Posterior vena cava (tissue), 2 donors: Measurements from ENCODE around the gene PDE8B. TPM values are rescaled to one million over a fixed set of nuclear protein-coding genes. Genes with fewer than 3 reads are reported as not detected.

Experiments
- DNase-seq: peaks from one replicate; pipeline ENCODE4 v3.0.0-alpha.2; 2020; ENCODE audit warnings: low spot score
- intact Hi-C, 2 donors: fragments of 100-400 bp; cut with DNase I; formaldehyde crosslinking; loops; one replicate each; pipeline versions ENCODE4 v1.14.1 to v1.14.2; 2022 to 2023
- total RNA-seq, 2 donors: library from RNA; stranded (reverse); fragmentation: NEBNext Ultra II Directional; extraction: Animal tissue kit (Norgen Biotek cat#: 25700); gene quantifications; one replicate each; pipeline ENCODE4 v1.2.1, GENCODE V29; 2021
- donor health status: DM: yes; HTN: yes; CAD: no.
- donor health status: DM: yes; HTN: yes; CAD: no.

PDE8B gene
- total RNA-seq, 2 donors from 2014 or later: 7.7 to 15.1 TPM

- DNase-seq: no peak
- intact Hi-C loops: loop anchor here in 1 of 2 donors (1.0 kb wide), 1 partner anchor 11 kb away; no protein-coding TSS in a partner anchor
These were observed 12.2 kb downstream of the PDE8B start for GRCh38 chr5:77222722-77223121.

GRCh38 chr5:77223653-77224052, 13.2 kb downstream of the PDE8B start:
- no peak for DNase-seq
- intact Hi-C loops: no loop called here

DNA sequence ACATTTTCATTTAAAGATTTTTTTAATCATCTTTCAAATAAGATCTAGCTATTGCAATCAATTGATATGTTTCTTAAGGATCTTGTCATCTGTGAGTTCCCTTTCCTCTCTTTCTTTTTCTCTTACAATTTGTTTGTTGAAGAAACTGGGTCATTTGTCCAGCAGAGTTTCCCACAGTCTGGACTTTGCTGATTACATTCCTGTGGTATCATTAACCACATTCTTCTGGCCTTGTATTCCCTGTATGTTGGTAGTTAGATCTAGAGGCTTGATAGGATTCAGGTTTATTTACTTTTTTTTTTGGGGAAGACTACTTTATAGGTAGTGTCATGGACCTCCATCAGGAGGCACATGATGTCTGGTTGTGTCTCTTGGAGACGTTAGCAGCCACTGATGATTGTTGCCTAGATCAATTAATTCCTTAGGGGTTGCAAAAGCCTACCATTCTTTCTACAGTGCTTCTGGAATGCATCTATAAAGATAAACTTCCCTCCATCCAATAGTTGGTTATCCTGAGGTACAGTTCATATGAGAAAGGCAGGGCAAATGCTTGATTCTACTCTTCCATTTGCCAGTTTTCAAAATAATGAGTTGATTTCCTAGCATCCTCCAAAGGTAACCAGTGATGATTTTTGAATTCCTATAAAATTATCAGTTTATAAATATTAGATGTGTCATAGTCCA, 14.3 kb downstream of the PDE8B start:
- intact Hi-C loops: no loop called here
- DNase-seq: no peak

DNA sequence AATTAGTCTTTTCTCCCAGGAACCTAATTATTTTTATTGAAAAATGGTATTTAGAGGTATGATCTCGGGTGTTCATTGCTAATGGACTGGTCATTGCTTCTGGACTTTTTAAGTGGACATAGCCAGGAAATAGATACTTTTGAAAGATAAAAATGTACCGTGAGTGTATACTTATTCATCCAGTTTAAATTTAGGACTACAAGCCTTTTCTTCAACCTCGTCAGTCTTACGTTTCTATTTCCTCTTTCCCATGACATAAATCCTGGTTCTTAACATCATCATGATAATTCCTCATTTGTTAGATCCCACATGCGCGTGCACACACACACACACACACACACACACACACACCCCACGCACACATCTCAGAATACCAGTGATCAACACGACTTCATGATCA, 15.1 kb downstream of the PDE8B start:
- intact Hi-C loops: no loop called here
- no peak for DNase-seq

DNA sequence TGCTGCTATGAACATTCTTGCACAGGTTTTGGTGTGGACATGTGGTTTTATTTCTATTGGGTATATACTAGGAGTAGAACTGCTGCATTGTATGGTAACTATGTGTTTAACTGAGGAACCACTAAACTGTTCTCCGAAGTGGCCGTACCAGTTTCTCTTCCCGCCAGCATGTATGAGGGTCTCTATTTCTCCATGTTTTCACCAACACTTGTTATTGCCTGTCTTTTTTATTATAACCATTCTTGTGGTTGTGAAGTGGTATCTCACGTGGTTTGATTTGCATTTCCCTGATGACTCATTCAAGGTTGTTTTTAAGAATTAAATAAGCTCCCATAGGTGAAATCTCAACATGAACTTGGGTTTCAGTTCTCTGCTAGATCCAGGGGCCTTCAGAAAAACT, 19.4 kb downstream of the PDE8B start:
- intact Hi-C loops: loop anchor here in 1 of 2 donors (10.0 kb wide), 1 partner anchor 555 kb away; no protein-coding TSS in a partner anchor

DNA sequence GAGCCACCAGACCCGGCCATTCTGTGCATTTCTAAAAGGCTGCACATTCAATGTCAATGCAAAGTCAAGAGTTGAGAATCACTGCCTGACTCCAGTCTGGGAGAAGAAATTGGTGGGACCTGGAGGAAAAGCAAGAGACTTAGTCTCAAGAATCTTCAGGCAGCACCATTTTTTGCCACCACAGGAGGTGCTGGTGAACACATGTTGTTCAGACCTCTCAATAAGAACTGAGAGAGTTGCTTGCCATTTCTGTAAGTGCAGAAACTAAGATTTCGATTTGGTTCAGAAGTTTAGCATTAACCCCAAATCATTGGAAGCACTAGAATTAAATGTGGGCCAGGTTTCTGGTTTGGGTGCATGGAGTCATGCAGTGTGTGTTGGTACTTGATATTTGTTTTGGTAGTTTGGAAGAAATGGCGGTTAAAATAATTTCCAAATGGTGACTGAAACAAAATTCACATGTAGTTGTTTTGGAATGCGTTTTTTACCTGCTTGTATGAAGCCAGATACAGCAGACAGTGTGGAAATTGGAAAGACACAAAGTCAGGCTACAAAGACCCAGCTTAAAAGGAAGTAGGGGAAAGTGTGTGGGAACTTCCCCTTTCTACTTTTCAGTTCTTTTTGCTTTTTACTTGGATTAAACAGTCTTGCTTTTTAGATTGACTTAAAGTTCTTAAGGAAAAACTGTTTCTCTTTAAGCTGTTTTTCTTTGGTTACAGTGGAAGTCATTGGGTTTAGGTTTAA, 20.4 kb downstream of the PDE8B start:
- intact Hi-C loops: loop anchor here in 1 of 2 donors (10.0 kb wide), 1 partner anchor 554 kb away; no protein-coding TSS in a partner anchor
- no peak for DNase-seq

More for the DNA sequence above, 19.4 kb downstream of the PDE8B start:
- no peak for DNase-seq

GRCh38 chr5:77231471-77232138, 21.1 kb downstream of the PDE8B start:
- DNase-seq: no peak
- intact Hi-C loops: loop anchor here in 1 of 2 donors (10.0 kb wide), 1 partner anchor 553 kb away; no protein-coding TSS in a partner anchor

GRCh38 chr5:77232574-77233358, 22.3 kb downstream of the PDE8B start:
- DNase-seq: no peak

GRCh38 chr5:77235846-77236721, 25.6 kb downstream of the PDE8B start:
- DNase-seq: no peak
- intact Hi-C loops: loop anchor here in 1 of 2 donors (10.0 kb wide), 1 partner anchor 549 kb away; no protein-coding TSS in a partner anchor

More at GRCh38 chr5:77232574-77233358, 22.3 kb downstream of the PDE8B start:
- intact Hi-C loops: loop anchor here in 1 of 2 donors (10.0 kb wide), 1 partner anchor 552 kb away; no protein-coding TSS in a partner anchor

DNA sequence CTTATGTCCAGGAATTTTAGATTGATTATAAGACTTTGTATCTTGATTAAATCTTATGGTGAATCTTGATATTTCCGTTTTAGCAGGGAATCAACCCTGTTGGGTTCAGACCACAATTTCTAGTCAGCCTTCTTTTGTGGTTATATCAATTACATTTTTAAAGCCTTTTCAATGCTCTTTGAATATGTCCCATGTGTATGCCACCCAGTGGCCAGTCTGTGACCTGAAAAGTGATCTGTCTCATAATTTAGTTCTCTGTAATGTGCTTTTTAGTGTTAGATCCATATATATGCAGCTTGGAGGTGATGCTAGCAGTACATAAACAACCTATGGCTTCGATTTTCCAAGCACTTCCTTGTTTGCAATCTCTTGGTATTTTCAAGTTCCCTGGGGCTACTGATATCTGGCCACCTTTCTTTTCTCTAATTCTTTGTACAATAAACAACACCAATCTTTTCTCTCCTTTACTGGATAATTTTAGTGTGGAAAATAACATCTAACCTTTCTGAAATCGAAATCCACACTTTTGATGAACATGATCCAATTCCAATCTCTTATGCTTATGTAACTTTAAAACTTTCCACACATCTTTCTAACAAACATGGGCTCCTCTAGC, 28.8 kb downstream of the PDE8B start:
- no peak for DNase-seq
- intact Hi-C loops: loop anchor here in 1 of 2 donors (10.0 kb wide), 1 partner anchor 546 kb away; no protein-coding TSS in a partner anchor

GRCh38 chr5:77241444-77241843, 31.0 kb downstream of the PDE8B start:
- intact Hi-C loops: no loop called here
- DNase-seq: no peak

GRCh38 chr5:77249475-77249874, 39.0 kb downstream of the PDE8B start:
- intact Hi-C loops: no loop called here
- no peak for DNase-seq

DNA sequence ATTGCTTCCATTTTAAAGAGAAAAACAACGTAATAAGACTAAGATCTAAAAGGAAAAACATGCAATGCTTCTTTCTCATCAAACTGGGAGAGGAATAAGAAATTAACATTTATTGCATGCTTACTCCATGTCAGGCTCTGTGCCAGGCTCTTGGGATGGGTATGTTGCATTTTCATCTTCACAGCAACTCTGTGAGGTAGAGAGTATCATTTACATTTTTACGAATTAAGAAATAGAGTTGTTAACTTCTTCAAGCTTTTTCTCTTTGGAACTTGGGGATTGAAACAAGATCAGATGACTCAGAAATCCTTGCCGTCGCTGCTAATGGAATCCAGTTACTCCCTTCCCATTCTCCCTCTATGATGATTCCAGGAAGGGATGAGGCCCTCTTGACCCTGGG, 39.5 kb downstream of the PDE8B start:
- DNase-seq: no peak
- intact Hi-C loops: no loop called here

DNA sequence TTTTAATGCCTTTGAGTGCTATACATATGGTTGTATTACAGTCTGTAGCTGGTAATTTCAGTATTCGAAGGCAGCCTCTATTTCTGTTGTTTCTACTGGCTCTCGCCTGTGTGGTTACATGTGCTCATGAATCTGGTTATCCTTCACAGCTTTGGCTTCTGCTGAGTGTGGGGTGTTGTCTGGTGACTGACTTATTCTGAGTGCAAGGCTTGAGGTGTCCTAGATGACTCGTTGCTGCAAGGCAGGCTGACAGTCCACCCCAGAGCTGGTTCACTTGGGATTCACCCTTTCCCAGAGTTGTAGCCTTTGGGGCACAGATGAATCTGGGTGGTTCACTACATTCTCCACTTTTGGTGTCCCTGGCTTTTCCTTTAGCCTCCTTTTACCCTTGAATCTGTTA, 41.4 kb downstream of the PDE8B start:
- no peak for DNase-seq
- intact Hi-C loops: no loop called here

DNA sequence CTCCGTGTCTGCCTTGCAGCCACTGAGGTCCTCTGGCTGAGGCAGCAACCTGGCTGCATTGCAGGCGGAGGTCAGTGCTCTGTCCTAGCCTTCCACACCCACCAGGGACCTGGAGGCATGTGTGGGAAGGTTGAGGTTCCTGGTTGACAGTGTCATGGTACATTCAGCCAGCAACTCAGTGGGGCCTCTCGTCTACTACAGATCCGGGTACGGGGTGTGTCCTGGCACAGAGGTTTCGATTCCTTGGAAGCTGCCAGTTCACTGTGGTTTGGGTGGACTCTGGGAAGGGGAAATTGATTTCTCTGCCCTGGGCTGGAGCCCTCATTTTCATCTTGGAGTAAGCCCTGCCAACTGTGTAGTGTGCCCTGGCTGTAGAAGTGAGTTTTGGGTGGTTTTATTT, 45.1 kb downstream of the PDE8B start:
- DNase-seq: no peak
- intact Hi-C loops: no loop called here

GRCh38 chr5:77256406-77256805, 45.9 kb downstream of the PDE8B start:
- intact Hi-C loops: no loop called here

GRCh38 chr5:77258652-77259051, 48.2 kb downstream of the PDE8B start:
- no peak for DNase-seq
- intact Hi-C loops: no loop called here

More at GRCh38 chr5:77256406-77256805, 45.9 kb downstream of the PDE8B start:
- no peak for DNase-seq

DNA sequence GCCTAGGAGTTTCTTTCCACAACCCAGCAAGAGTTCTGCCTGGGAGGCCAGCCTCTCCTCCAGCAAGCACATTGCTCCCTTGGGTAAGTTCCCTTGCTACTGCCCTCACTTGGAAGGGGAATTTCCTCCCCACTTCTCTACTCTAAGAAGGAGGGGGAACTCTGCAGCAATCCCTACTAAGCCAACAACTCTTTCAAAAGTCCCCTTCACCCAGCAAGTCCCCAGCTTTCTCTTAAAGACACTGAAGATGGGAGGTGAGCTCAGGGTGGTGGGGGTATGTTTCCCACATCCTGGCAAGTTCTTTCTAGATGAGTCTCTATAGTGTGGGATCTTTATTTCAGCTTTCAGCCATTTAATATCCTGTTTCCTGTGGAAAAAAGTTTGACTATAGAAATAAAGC, 49.0 kb downstream of the PDE8B start:
- no peak for DNase-seq
- intact Hi-C loops: no loop called here
